K562 (cell line): ENCODE measurements around the gene ZNF569. TPM values are rescaled to one million over a fixed set of nuclear protein-coding genes. Genes with fewer than 3 reads are reported as not detected.

Source experiments
- ATF1 ChIP-seq, 2 experiments: fragments of 450-650 bp in 1 of 2; IDR thresholded peaks; 2 replicates each; pipeline ENCODE4 v1.6.1; 2016; ENCODE audit warnings: missing compliant biosample characterization in 1 of 2, missing genetic modification characterization in 1 of 2
- BACH1 ChIP-seq: fragments of 200-800 bp; sonication (Bioruptor generic); IDR thresholded peaks from 2 replicates; pipeline ENCODE4 v1.6.1; 2016; ENCODE audit warnings: missing genetic modification characterization, missing compliant biosample characterization
- CBX5 ChIP-seq: IDR thresholded peaks from 2 replicates; pipeline ENCODE4 v1.6.1; 2014; ENCODE audit warnings: low read depth, borderline replicate concordance
- CHD2 ChIP-seq: IDR thresholded peaks from 2 replicates; pipeline ENCODE4 v1.6.1; 2011; ENCODE audit warnings: low read depth, low read length
- CREB1 ChIP-seq, 2 experiments: sonication (generic) in 1 of 2; formaldehyde crosslinking in 1 of 2; IDR thresholded peaks; 2 replicates each; pipeline versions ENCODE4 v1.6.1 to v1.8.0; 2012 to 2022; ENCODE audit warnings: inconsistent platforms in 1 of 2, mild to moderate bottlenecking in 1 of 2, missing genetic modification reagents in 1 of 2, moderate library complexity in 1 of 2
- ELF1 ChIP-seq: fragments of 200-800 bp; sonication (Bioruptor generic); IDR thresholded peaks from 2 replicates; pipeline ENCODE4 v1.6.1; 2016; ENCODE audit warnings: missing genetic modification characterization, missing compliant biosample characterization
- EWSR1 ChIP-seq: fragments of 450-650 bp; IDR thresholded peaks from 2 replicates; pipeline ENCODE4 v1.6.1; 2018; ENCODE audit warnings: borderline replicate concordance, mild to moderate bottlenecking, low read depth, moderate library complexity; ENCODE audit not compliant: partially characterized antibody
- FUS ChIP-seq: fragments of 200-400 bp; formaldehyde crosslinking; optimal IDR thresholded peaks from 2 replicates; pipeline ENCODE3; 2017; ENCODE audit warnings: low read depth, low read length
- NFE2 ChIP-seq: IDR thresholded peaks from 2 replicates; pipeline ENCODE4 v1.6.1; 2014; ENCODE audit warnings: antibody characterized with exemption, low read depth
- NFIX ChIP-seq: fragments of 250-450 bp; sonication (Bioruptor Pico); IDR thresholded peaks from 2 replicates; pipeline ENCODE4 v1.4.0; 2020; ENCODE audit warnings: low read depth, mild to moderate bottlenecking, moderate library complexity
- RB1 ChIP-seq: fragments of 450-650 bp; IDR thresholded peaks from 2 replicates; pipeline ENCODE4 v1.6.1; 2017; ENCODE audit warnings: low read depth, mild to moderate bottlenecking
- U2AF2 ChIP-seq: fragments of 200-400 bp; formaldehyde crosslinking; optimal IDR thresholded peaks from 2 replicates; pipeline ENCODE3; 2017; ENCODE audit warnings: low read depth, mild to moderate bottlenecking, low read length
- ZFX ChIP-seq: sonication (generic); formaldehyde crosslinking; IDR thresholded peaks from 2 replicates; pipeline ENCODE4 v1.8.0; 2022; ENCODE audit warnings: mild to moderate bottlenecking, missing genetic modification reagents, moderate library complexity
- ZNF75A ChIP-seq: fragments of 450-650 bp; formaldehyde crosslinking; IDR thresholded peaks from 2 replicates; pipeline ENCODE4 v1.4.0; 2020; ENCODE audit warnings: mild to moderate bottlenecking
- polyA plus RNA-seq, 8 experiments: library from polyadenylated mRNA; depleted of rRNA in 4 of 8; stranded (reverse) in 5 of 8; unstranded in 3 of 8; fragments of >200 nt; fragmentation: Nextera tagmentation in 2 of 8; fragmentation: Illumina TruSeq in 1 of 8; extraction: Ambion mirVana in 2 of 8; extraction: Trizol in 1 of 8; gene quantifications; 2 replicates each; pipeline versions ENCODE4 v1.2.1 to v1.2.3, GENCODE V29; 2011 to 2014; ENCODE audit warnings: inconsistent platforms in 1 of 8, missing spikeins in 1 of 8
- total RNA-seq, 7 experiments: library from RNA; depleted of rRNA in 6 of 7; stranded (reverse); fragments of >200 nt in 6 of 7; fragmentation: Illumina TruSeq in 2 of 7; extraction: Trizol in 2 of 7; gene quantifications; 2 replicates each; pipeline versions ENCODE4 v1.2.1 to v1.2.3, GENCODE V29; 2011 to 2021; ENCODE audit warnings: low replicate concordance in 1 of 7
- TF ChIP-seq, protein P1 (sequence below), 2 experiments: fragments of 450-650 bp; conservative IDR thresholded peaks; 2 replicates each; pipeline ENCODE4 v1.6.1; 2017; ENCODE audit warnings: mild to moderate bottlenecking in 2 of 2, moderate library complexity in 2 of 2
- TF ChIP-seq, protein P2 (sequence below): fragments of 250-450 bp; sonication (Bioruptor Pico); IDR thresholded peaks from 2 replicates; pipeline ENCODE4 v1.4.0; 2020; ENCODE audit warnings: mild to moderate bottlenecking, moderate library complexity
- TF ChIP-seq, protein P3 (sequence below): fragments of 450-650 bp; IDR thresholded peaks from 2 replicates; pipeline ENCODE4 v1.6.1; 2014; ENCODE audit warnings: low read depth, mild to moderate bottlenecking, moderate library complexity, borderline replicate concordance

Gene ZNF569
- total and polyA plus RNA-seq, 9 of the 15 experiments (the other 6 are each of a cell fraction or from before 2014, with no cell fraction given), result 2.1 to 5.7 (median 4.5) TPM

DNA sequence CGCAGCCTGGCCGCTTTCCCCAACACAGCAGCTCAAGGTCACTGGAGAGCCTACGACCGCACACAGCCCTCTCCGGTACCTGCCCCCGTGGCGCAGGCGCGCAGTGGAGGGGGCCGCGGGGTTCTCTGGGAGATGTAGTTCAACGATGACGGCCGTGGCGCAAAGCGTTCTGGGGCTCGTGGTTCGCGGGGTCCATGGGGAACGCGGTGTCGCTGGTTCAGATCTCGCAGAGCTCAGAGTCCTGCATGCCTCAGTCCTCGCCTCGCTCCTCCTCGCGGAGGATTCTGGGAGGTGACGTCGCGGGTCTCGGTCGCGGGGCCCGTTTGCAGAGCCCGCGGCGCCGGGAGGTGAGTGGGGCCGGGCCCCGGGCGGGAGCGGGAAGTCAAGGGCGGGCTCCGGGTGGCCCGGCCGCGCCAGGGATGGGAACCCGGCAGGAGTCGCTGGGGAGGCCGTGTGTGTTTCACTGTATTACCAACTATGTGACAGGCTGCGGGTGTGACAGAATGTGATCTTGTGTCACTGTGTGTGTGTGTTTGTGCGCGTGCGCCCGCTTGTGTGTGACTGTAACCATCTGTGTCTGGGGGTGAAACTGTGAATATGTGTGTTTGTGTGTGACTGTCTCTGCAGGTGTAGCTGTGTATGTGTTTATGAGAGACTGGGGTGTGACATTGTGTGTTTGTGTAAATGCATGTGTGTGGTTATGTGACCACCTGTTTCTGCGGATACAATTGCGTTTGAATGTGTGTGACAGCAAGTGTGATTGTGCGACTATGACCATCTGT, 96.2 kb downstream of the ZNF569 start, which contains the start of gene ZNF527 (continued):
- TF ChIP-seq EWSR1, result no peak
- no peak for TF ChIP-seq FUS
- TF ChIP-seq CREB1 (IDR thresholded peaks at IDR 0.05), result no peak
- TF ChIP-seq CREB1 (CRISPR knock-in tag; IDR thresholded peaks at IDR 0.05), result peak; percentile 62
- no peak for TF ChIP-seq ZNF75A (CRISPR knock-in tag)
- TF ChIP-seq, protein P1, sequence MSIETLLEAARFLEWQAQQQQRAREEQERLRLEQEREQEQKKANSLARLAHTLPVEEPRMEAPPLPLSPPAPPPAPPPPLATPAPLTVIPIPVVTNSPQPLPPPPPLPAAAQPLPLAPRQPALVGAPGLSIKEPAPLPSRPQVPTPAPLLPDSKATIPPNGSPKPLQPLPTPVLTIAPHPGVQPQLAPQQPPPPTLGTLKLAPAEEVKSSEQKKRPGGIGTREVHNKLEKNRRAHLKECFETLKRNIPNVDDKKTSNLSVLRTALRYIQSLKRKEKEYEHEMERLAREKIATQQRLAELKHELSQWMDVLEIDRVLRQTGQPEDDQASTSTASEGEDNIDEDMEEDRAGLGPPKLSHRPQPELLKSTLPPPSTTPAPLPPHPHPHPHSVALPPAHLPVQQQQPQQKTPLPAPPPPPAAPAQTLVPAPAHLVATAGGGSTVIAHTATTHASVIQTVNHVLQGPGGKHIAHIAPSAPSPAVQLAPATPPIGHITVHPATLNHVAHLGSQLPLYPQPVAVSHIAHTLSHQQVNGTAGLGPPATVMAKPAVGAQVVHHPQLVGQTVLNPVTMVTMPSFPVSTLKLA (conservative IDR thresholded peaks at IDR 0.05), result 0 out of 4 replicates have a peak, but pooled peaks of 1 of the 2 experiments have one; percentile 34
- peak; percentile 43 for TF ChIP-seq ZFX (CRISPR knock-in tag)
- TF ChIP-seq, protein P2, sequence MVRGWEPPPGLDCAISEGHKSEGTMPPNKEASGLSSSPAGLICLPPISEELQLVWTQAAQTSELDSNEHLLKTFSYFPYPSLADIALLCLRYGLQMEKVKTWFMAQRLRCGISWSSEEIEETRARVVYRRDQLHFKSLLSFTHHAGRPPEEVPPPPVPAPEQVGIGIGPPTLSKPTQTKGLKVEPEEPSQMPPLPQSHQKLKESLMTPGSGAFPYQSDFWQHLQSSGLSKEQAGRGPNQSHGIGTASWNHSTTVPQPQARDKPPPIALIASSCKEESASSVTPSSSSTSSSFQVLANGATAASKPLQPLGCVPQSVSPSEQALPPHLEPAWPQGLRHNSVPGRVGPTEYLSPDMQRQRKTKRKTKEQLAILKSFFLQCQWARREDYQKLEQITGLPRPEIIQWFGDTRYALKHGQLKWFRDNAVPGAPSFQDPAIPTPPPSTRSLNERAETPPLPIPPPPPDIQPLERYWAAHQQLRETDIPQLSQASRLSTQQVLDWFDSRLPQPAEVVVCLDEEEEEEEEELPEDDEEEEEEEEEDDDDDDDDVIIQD (CRISPR knock-in tag), result no peak
- TF ChIP-seq CBX5, result no peak
- TF ChIP-seq ATF1 (CRISPR knock-in tag; IDR thresholded peaks at IDR 0.05), result no peak
- TF ChIP-seq ATF1 (tag; IDR thresholded peaks at IDR 0.05), result peak; percentile 91
- TF ChIP-seq, protein P3, sequence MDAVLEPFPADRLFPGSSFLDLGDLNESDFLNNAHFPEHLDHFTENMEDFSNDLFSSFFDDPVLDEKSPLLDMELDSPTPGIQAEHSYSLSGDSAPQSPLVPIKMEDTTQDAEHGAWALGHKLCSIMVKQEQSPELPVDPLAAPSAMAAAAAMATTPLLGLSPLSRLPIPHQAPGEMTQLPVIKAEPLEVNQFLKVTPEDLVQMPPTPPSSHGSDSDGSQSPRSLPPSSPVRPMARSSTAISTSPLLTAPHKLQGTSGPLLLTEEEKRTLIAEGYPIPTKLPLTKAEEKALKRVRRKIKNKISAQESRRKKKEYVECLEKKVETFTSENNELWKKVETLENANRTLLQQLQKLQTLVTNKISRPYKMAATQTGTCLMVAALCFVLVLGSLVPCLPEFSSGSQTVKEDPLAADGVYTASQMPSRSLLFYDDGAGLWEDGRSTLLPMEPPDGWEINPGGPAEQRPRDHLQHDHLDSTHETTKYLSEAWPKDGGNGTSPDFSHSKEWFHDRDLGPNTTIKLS, result peak; percentile 57; the same call in 1 of the 2 replicates
- TF ChIP-seq ELF1, result no peak
- TF ChIP-seq RB1, result peak; percentile 13; the same call in 1 of the 2 replicates
- peak; percentile 70 for TF ChIP-seq CHD2
- no peak for TF ChIP-seq NFE2
- TF ChIP-seq BACH1 (tag), result no peak
- no peak for TF ChIP-seq U2AF2
- no peak for TF ChIP-seq NFIX (CRISPR knock-in tag)
